ENCODE results near the gene AUH.

AUH gene

GRCh38 chr9:91186632-91187108 is 175.0 kb downstream of the AUH start:
- peak in 1 of 5 donors; percentile 40 for DNase-seq

DNA sequence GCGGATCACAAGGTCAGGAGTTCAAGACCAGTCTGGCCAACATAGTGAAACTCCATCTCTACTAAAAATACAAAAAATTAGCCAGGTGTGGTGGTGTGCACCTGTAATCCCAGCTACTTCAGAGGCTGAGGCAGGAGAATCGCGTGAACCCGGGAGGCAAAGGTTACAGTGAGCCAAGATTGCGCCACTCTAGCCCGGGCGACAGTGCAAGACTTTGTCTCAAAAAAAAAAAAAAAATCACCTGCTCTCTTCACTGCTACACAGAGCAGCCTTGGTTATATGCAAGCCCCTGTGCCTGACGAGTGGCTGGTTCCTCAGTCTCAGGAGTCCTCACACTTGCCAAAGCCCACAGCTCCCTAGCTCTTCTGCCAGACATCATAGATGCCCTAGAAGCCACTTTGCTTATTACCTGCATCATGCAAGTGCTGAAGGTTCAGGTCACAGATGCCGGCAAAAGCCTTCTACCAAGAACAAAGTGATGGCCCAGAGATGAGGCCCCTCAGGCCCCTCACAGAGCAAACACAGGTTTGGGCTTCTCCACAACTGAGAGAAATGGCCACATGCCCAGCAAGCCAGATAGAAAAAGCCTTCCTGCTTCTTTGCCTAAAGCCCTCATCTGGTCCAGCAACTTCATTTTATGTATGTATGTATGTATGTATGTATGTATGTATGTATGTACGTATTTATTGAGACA is 176.4 kb downstream of the AUH start:
- DNase-seq = no peak

DNA sequence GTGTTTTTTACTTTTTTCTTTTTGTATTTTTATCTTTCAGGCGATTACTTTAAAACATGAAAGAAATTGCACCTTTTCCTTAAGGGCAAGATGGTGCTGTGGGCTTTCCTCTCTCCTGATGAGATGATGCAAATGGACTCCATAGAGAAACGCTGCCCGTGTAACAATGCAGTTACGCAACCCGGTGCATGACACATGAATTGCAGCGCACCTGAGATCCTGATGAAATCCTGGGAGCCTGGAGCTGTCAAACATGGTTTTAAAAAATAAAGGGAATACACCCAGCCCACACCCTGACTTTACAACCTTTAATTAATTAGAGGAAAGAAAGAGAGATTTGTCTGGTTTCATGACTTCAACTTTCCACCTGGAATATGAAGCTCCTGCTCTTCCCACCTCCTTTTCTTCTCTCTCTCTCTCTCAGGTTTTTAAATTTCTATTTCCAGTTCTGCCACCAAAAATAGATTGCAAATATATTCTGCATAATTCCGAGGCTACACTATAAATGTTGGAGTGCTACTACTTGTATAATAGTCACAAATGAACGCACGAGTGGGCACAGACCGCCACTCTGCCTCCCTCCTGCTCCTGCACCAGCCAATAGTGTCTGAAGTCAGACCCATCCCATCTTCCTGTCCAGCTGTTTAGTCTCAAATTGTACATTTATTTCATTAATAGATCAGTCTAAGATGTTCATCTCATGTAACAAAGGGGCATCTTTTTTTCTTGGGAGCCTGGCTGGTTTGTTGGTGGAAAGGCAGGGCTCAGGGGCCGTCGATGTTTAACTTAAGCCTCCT is 179.1 kb downstream of the AUH start:
- DNase-seq = no peak

- DNase-seq = no peak
Observed at GRCh38 chr9:91181541-91181940, 180.2 kb downstream of the AUH start.

- no peak for DNase-seq
Observed at GRCh38 chr9:91180930-91181268, 180.8 kb downstream of the AUH start.

- DNase-seq = no peak
Observed at GRCh38 chr9:91180240-91180929, 181.3 kb downstream of the AUH start.

DNA sequence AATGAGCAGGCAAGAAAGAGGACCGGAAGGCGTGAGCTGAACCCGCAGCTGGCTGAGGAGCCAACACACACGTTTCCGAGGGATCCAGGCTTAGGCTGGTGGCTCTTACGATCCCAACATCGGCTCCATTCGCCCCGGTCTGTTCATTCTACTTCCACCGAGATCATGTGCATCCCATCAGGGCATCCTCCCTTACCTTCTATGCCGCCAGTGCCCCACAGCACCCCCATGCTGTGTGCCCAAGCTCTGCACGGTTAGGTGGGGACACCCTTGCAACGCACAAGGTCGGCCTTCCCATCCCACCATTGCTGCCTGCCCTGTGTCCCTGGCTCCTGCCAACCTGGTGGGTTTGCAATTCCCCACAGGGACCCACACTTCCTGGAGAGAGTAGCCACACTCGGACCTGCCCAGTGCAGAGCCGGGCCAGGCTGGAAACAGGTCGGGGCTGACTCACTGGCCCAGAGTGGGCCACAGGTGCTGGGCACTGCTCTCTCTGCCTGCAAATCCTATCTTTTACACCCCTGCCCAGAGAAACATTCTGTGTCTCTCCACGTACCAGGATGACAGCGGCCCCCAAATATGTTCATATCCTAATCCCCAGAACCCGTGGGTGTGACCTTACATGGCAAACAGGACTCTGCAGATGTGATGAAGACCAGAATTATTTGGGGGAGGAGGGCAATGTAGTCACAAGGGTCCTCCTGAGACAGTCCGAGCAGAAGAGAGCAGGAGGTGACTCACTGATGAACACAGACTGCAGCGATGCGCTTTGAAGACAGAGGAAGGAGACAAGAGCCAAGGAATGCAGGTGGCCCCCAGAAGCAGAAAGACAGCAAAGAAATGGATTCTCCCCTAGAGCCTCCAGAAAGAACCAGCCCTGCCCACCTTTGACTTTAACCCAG is 182.2 kb downstream of the AUH start:
- no peak for DNase-seq

- DNase-seq = no peak
Observed at GRCh38 chr9:91178281-91179236, 183.2 kb downstream of the AUH start.

GRCh38 chr9:91177661-91178280 is 183.9 kb downstream of the AUH start:
- DNase-seq = peak in 1 of 5 donors; percentile 61

DNA sequence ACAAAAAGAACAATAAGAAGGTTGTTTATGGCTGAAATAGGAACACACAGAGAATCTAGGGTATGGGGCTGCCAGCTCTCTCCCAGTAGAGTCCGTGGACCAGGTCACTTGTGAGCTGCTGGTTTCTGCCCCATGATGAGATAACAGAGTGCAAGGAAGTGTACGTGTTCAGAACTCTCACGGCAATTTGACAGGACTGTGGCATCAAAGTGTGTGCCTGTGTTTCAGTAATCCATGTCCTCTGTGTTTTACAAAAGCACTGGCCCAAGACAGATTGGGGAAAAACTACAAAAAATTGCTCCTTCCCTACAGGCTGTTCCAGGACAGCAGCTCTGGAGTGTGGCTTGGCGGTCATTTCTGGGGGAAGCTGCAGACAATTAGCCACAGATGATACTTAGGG is 184.6 kb downstream of the AUH start:
- DNase-seq = no peak

DNA sequence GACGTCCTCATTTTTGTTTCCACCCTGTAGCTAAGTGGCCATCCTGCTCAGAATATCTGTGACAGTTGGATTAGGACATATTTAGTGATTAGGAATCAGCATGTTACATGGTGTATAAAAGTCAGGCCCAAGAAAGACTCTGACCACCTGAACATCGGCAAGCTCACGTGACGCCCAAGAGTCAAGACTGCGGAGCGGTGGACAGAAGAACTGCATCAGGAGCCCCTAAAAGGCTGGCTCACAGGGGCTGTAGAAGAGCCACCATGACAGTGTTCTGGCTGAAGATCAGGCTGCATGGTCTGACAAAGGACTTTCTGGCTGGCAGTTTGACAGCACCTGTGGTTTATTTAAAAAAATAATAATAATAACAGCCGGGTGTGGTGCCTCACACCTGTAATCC is 185.3 kb downstream of the AUH start:
- no peak for DNase-seq

DNA sequence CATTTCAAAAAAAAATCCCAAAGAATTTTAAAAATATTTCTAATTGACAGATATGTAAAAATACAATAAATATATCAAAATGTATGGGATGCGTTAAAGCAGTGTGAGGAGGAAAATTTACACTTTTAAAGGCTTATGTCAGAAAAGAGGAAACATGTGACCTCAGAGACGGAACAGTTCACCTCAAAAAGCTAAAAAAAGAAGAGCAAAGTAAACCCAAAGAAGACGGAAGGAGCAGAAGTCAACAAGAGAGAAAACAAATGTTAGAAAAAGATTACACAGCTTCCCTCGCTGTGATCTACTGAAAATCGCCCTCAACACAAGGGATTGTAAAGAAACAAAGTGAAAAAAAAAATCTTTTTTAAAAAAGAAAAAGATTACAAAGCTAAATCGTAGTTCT is 186.9 kb downstream of the AUH start:
- peak in 1 of 5 donors; percentile 64 for DNase-seq

DNA sequence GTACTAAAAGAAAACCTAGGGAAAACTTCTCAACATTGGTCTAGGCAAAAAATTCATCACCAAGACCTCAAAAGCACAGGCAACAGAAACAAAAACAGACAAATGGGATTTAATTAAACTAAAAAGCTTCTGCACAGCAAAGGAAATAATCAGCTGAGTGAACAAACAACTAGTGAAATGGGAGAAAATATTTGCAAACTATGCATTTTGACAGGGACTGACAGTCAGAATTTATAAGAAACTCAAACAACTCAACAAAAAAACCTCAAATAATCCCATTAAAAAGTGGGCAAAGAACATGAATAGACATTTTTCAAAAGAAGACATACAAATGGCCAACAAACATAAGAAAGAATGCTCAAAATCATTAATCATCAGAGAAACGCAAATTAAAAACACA is 189.4 kb downstream of the AUH start:
- DNase-seq = no peak

- DNase-seq = no peak
Observed at GRCh38 chr9:91170951-91171350, 190.8 kb downstream of the AUH start.

- no peak for DNase-seq
Observed at GRCh38 chr9:91166796-91167366, 194.8 kb downstream of the AUH start.

DNA sequence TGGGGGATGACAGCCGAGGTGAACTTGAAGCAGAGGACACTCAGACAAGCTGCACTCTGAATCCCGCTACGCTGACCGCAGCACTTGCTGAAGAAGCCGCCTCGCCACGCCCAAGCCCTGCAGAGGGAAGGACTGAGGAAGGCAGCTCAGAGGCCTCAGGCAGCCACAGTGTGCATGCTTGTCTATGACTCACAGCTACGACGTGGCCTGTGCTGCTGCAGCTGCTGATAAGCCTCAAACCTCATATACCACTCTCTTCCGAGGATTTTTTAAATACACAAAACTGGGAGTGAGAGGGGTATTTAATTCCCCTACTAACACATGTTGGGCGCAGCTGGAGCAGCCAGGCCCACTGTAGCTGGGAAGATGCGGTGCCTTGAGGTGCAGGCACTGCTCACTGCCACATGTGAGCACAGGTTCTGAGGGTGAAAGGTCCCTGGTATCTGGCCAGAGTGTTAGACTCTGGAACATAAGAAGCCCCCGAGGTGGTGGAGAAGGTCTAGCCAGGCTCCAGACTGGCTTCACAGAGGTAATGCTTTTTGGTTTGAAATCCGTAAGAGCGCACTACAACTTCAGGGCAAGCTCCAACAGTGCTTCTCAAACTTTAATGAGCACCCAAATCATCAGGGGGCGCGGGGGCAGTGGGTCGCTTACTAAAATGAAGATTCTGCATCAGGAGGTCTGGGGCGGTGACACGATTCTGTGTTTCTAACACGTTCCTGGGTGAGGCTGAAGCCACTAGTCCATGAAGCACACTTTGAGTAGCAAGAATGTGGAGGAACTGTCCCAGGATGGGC is 196.8 kb downstream of the AUH start:
- peak in 2 of 5 donors; percentile 19 to 87 for DNase-seq
